C1 segment of cervical spinal cord (tissue), 14 donors: ENCODE measurements around the gene PLEKHN1.
"Not testable (repeated sequence)": the region's sequence is repeated elsewhere in the genome, so short reads cannot be mapped to it uniquely, and the experiment has no call there.

Experiments used
- DNase-seq, 14 donors: peaks; one replicate each; lab custom pipeline; 2025; lab: John Stamatoyannopoulos, UW

Gene PLEKHN1

GRCh38 chr1:992362-992761 is 26.1 kb downstream of the PLEKHN1 start:
- DNase-seq: no peak

- DNase-seq: no peak
Observed at GRCh38 chr1:993379-993995, 27.2 kb downstream of the PLEKHN1 start.

GRCh38 chr1:994546-994945 is 28.3 kb downstream of the PLEKHN1 start:
- DNase-seq: not testable (repeated sequence)

- no peak for DNase-seq
Observed at GRCh38 chr1:995665-996633, 29.7 kb downstream of the PLEKHN1 start.

- DNase-seq: no peak
Observed at GRCh38 chr1:996851-997712, 30.8 kb downstream of the PLEKHN1 start.

- no peak for DNase-seq
Observed at GRCh38 chr1:997713-997992, 31.4 kb downstream of the PLEKHN1 start.

- DNase-seq: no peak
Observed at GRCh38 chr1:997993-998744, 31.9 kb downstream of the PLEKHN1 start.

GRCh38 chr1:998745-998994 is 32.4 kb downstream of the PLEKHN1 start:
- DNase-seq: no peak

- no peak for DNase-seq
Observed at GRCh38 chr1:998995-999724, 32.9 kb downstream of the PLEKHN1 start.

GRCh38 chr1:999725-1000356 is 33.6 kb downstream of the PLEKHN1 start, which contains the start of gene HES4:
TSS of gene HES4 (minus strand) at chr1:1000097. CDS start at chr1:999973, 124 bp downstream.
- DNase-seq: peak in 7 of 14 donors; percentile 27 to 75 (median 38)

GRCh38 chr1:1000357-1001056 is 34.2 kb downstream of the PLEKHN1 start:
- peak in 9 of 14 donors; percentile 9 to 75 (median 29) for DNase-seq

- DNase-seq: no peak
Observed at GRCh38 chr1:1001057-1001783, 34.9 kb downstream of the PLEKHN1 start.

GRCh38 chr1:1003618-1004419 is 37.5 kb downstream of the PLEKHN1 start:
- DNase-seq: no peak

GRCh38 chr1:1004420-1004779 is 38.1 kb downstream of the PLEKHN1 start:
- no peak for DNase-seq

- DNase-seq: no peak
Observed at GRCh38 chr1:1004780-1005697, 38.8 kb downstream of the PLEKHN1 start.

- no peak for DNase-seq
Observed at GRCh38 chr1:1005774-1006304, 39.6 kb downstream of the PLEKHN1 start.
